Sigmoid colon (tissue), 7 donors: ENCODE data around the gene WIF1. TPM values are rescaled to one million over a fixed set of nuclear protein-coding genes. Genes with fewer than 3 reads are reported as not detected.
A peak's percentile ranks its signal among the peaks of the same experiment; 100 is the strongest.

Experiments used
- DNase-seq: peaks from one replicate; pipeline ENCODE4 v3.0.0-alpha.2; 2019
- H3K27ac ChIP-seq, 4 donors: fragments of 200-600 bp; sonication (generic); one replicate each; pipeline ENCODE4 v1.5.1; 2016 to 2019; ENCODE audit warnings: mild to moderate bottlenecking in 1 of 4
- H3K27me3 ChIP-seq, 3 donors: fragments of 200-600 bp; sonication (generic); one replicate each; pipeline ENCODE4 v1.5.1; 2019; ENCODE audit warnings: mild to moderate bottlenecking in 1 of 3
- H3K36me3 ChIP-seq, 4 donors: fragments of 200-600 bp; sonication (generic); one replicate each; pipeline ENCODE4 v1.5.1; 2016 to 2019
- H3K4me1 ChIP-seq, 4 donors: fragments of 200-600 bp; sonication (generic); one replicate each; pipeline ENCODE4 v1.5.1; 2017 to 2019
- H3K4me3 ChIP-seq, 4 donors: fragments of 200-600 bp; sonication (generic); one replicate each; pipeline ENCODE4 v1.5.1; 2017 to 2019; ENCODE audit warnings: mild to moderate bottlenecking in 2 of 4, moderate library complexity in 1 of 4
- H3K9me3 ChIP-seq, 4 donors: fragments of 200-600 bp in 3 of 4; sonication (generic) in 3 of 4; one replicate each; pipeline versions ENCODE4 v1.5.1 to v1.6.1; 2013 to 2019
- CTCF ChIP-seq, 4 experiments: fragments of 450-650 bp in 3 of 4; fragments of 200-600 bp in 1 of 4; IDR thresholded peaks; one replicate each; pipeline ENCODE4 v1.5.1; 2016 to 2019; ENCODE audit warnings: antibody characterized with exemption in 4 of 4, mild to moderate bottlenecking in 3 of 4, moderate library complexity in 2 of 4
- EP300 ChIP-seq, 4 donors: sonication (generic); formaldehyde crosslinking; IDR thresholded peaks; one replicate each; pipeline ENCODE4 v1.6.1; 2017; ENCODE audit warnings: antibody characterized with exemption in 4 of 4
- POLR2A ChIP-seq, 2 donors: fragments of 450-650 bp; IDR thresholded peaks; one replicate each; pipeline ENCODE4 v1.6.1; 2016; ENCODE audit warnings: antibody characterized with exemption in 2 of 2, mild to moderate bottlenecking in 2 of 2, moderate library complexity in 2 of 2
- POLR2AphosphoS5 ChIP-seq, 4 donors: sonication (generic); formaldehyde crosslinking; IDR thresholded peaks; one replicate each; pipeline ENCODE4 v1.6.1; 2017; ENCODE audit warnings: antibody characterized with exemption in 4 of 4
- WGBS, 2 donors: extraction: QIAGEN DNeasy Blood & Tissue Kit; methylation state at CpG; one replicate each; pipeline ENCODE4 v1.1.7; 2013; 5-methylcytosine and 5-hydroxymethylcytosine counted together
- intact Hi-C: fragments of 100-400 bp; cut with DNase I; formaldehyde crosslinking; loops from one replicate; pipeline ENCODE4 v1.15.1; 2023
- polyA plus RNA-seq, 3 donors: library from polyadenylated mRNA; stranded (reverse); fragments of 200-250 nt; gene quantifications; one replicate each; pipeline ENCODE4 v1.2.3, GENCODE V29; 2013
- total RNA-seq, 4 donors: library from RNA; depleted of rRNA; stranded (reverse); fragments of >200 nt; gene quantifications; one replicate each; pipeline ENCODE4 v1.1.0, GENCODE V29; 2016
- donor health status: healthy with polysubstance abuse.
- donor health status: Bipolar disorder and iron deficiency.
- donor health status: healthy.

WIF1 gene
- total and polyA plus RNA-seq, 7 donors: 0.15 TPM; not detected in 6

GRCh38 chr12:65168681-65169319, 47.7 kb upstream of the WIF1 start:
- Histone ChIP-seq H3K4me1 (peaks cover 0 to 46% (median 31%) of the 10 kb centered on the region in 4 donors), H3K36me3 (no peaks in the 10 kb centered on the region), H3K9me3 (no peaks in the 10 kb centered on the region), H3K27ac (peak overlapping the region; percentile 89 to 97 (median 93)), H3K27me3 (no peaks in the 10 kb centered on the region), H3K4me3 (peak overlapping the region; percentile 70 to 99 (median 83))
- 6 to 11% methylated on average over 11 of the region's 11 CpGs for WGBS, 2 donors
- intact Hi-C loops: loop anchor here (5.0 to 10.0 kb wide), 3 partner anchors 109 to 1134 kb away; partner anchors contain the start of genes HELB and MSRB3
- no peak for TF ChIP-seq POLR2AphosphoS5 (IDR thresholded peaks at IDR 0.05)
- no peak for TF ChIP-seq POLR2A (IDR thresholded peaks at IDR 0.05)
- TF ChIP-seq CTCF (IDR thresholded peaks at IDR 0.05): no peak
- TF ChIP-seq EP300 (IDR thresholded peaks at IDR 0.05): no peak
- no peak for DNase-seq

- TF ChIP-seq CTCF (IDR thresholded peaks at IDR 0.05) (no peak), POLR2AphosphoS5 (IDR thresholded peaks at IDR 0.05) (no peak), EP300 (IDR thresholded peaks at IDR 0.05) (no peak), POLR2A (IDR thresholded peaks at IDR 0.05) (no peak)
- Histone ChIP-seq H3K27ac (no peak overlapping the region), H3K36me3 (no peaks in the 10 kb centered on the region)
Measured at GRCh38 chr12:65164774-65165173, 43.7 kb upstream of the WIF1 start.

GRCh38 chr12:65164244-65164643, 43.1 kb upstream of the WIF1 start:
- 97 to 98% methylated on average over 2 of the region's 2 CpGs for WGBS, 2 donors
- no peaks in the 10 kb centered on the region for H3K9me3 ChIP-seq
- H3K36me3 ChIP-seq: no peaks in the 10 kb centered on the region
- peaks cover 0 to 8% (median 3%) of the 10 kb centered on the region in 4 donors for H3K4me1 ChIP-seq
- TF ChIP-seq POLR2A (IDR thresholded peaks at IDR 0.05) (no peak), CTCF (IDR thresholded peaks at IDR 0.05) (no peak), EP300 (IDR thresholded peaks at IDR 0.05) (no peak), POLR2AphosphoS5 (IDR thresholded peaks at IDR 0.05) (no peak)
- peaks cover 0 to 18% (median 7%) of the 10 kb centered on the region in 3 donors for H3K27me3 ChIP-seq
- intact Hi-C loops: loop anchor here (10.0 kb wide), 1 partner anchor 371 kb away; no protein-coding TSS in a partner anchor
- H3K27ac ChIP-seq: no peak overlapping the region
- no peak for DNase-seq
- H3K4me3 ChIP-seq: no peak overlapping the region

More at GRCh38 chr12:65164774-65165173, 43.7 kb upstream of the WIF1 start:
- no peak for DNase-seq
- Histone ChIP-seq H3K4me3 (no peak overlapping the region), H3K9me3 (no peaks in the 10 kb centered on the region), H3K27me3 (peaks cover 0 to 18% (median 7%) of the 10 kb centered on the region in 3 donors), H3K4me1 (peaks cover 0 to 8% (median 3%) of the 10 kb centered on the region in 4 donors)
- intact Hi-C loops: loop anchor here (5.0 to 10.0 kb wide), 3 partner anchors 113 to 1138 kb away; partner anchors contain the start of genes HELB and MSRB3

- Histone ChIP-seq H3K27ac (no peak overlapping the region), H3K9me3 (no peaks in the 10 kb centered on the region), H3K4me3 (no peak overlapping the region), H3K36me3 (no peaks in the 10 kb centered on the region), H3K4me1 (no peaks in the 10 kb centered on the region), H3K27me3 (peaks cover 0 to 18% (median 7%) of the 10 kb centered on the region in 3 donors)
- 81 to 94% methylated on average over 1 of the region's 1 CpG for WGBS, 2 donors
- intact Hi-C loops: loop anchor here (10.0 kb wide), 1 partner anchor 372 kb away; no protein-coding TSS in a partner anchor
- TF ChIP-seq EP300 (IDR thresholded peaks at IDR 0.05) (no peak), CTCF (IDR thresholded peaks at IDR 0.05) (no peak), POLR2AphosphoS5 (IDR thresholded peaks at IDR 0.05) (no peak), POLR2A (IDR thresholded peaks at IDR 0.05) (no peak)
- no peak for DNase-seq
Measured at GRCh38 chr12:65162609-65163008, 41.5 kb upstream of the WIF1 start.
